GM12801 (cell line): ENCODE measurements around the gene DHRS3.

ENCODE experiments used
- TF ChIP-seq, protein P1 (sequence below): IDR thresholded peaks from one replicate; pipeline ENCODE4 v1.5.1; 2011; ENCODE audit warnings: control low read depth; ENCODE audit not compliant: insufficient read length; ENCODE audit errors: extremely low read depth

DHRS3 gene

DNA sequence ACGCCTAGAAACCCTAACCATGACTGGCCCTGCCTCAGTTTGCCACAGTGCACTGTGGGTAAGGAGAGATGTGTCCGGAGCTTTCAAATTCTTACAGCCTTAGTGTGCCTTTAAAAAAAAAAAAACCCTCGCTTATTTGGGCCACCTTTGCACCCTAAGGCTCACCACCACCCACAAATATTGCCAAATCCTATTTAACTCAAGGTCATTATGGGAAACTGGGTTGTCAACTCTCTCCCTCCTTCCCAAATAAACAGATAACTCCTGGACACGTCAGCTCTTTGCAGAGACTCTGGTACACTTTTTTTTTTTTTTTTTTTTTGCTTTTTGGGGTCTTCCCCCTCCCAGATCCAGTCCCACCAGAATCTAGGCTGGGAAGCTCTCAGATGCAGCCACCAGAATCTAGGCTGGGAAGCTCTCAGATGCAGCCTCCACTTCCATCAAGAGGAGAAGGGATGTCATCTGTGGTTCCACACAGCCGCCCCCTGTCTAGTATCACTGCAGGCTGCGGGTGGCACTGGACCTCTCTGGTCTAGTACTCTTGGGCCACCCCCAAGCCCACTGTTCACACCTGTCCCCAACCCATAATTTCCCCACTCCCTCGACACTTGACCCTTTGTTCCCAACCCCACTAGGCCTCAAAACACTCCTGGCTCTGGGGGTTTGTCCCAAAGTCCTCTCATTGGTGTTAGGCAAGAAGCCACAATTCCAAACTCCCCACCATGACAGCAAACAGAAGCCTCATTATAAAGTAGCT lies 3.4 kb downstream of the DHRS3 start:
- TF ChIP-seq, protein P1, sequence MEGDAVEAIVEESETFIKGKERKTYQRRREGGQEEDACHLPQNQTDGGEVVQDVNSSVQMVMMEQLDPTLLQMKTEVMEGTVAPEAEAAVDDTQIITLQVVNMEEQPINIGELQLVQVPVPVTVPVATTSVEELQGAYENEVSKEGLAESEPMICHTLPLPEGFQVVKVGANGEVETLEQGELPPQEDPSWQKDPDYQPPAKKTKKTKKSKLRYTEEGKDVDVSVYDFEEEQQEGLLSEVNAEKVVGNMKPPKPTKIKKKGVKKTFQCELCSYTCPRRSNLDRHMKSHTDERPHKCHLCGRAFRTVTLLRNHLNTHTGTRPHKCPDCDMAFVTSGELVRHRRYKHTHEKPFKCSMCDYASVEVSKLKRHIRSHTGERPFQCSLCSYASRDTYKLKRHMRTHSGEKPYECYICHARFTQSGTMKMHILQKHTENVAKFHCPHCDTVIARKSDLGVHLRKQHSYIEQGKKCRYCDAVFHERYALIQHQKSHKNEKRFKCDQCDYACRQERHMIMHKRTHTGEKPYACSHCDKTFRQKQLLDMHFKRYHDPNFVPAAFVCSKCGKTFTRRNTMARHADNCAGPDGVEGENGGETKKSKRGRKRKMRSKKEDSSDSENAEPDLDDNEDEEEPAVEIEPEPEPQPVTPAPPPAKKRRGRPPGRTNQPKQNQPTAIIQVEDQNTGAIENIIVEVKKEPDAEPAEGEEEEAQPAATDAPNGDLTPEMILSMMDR = no peak

DNA sequence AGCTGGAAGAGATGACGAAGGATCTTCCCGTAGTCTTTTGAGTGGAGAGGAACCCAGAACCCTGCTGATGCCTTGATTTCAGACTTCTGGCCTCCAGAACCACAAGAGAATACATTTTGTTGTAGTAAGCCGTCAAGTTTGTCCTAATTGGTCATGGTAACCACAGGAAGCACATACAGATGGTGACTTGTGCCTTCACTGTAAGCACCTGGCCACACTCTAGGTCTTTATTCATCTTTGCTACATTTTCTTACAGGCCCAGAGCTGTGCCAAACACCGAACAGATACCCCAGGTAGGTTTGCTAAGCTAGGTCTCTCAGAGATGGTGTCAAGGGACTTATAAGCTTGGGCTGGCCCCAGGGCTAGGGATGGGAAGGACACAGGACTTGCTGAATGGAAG lies 4.8 kb downstream of the DHRS3 start:
- TF ChIP-seq, protein P1 = no peak

DNA sequence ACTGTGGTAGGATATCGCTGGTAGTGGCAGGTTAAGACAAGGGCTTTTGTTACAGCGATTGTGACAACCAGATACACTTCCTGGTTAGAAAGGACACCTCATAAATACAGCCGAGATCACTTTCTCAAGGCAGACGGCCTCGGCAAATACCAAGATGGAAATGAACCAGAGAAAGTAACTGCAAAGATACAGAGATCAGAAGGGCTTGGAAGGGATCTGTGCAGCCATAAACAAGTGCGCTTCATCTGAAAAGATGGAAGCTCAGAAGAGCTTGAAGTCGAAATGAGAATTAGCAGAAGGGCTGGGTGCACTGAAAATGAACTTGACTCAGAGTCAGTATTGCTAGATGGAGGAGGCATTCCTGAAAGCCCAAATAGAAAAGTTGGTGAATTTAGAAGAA lies 7.1 kb downstream of the DHRS3 start:
- TF ChIP-seq, protein P1 = no peak

DNA sequence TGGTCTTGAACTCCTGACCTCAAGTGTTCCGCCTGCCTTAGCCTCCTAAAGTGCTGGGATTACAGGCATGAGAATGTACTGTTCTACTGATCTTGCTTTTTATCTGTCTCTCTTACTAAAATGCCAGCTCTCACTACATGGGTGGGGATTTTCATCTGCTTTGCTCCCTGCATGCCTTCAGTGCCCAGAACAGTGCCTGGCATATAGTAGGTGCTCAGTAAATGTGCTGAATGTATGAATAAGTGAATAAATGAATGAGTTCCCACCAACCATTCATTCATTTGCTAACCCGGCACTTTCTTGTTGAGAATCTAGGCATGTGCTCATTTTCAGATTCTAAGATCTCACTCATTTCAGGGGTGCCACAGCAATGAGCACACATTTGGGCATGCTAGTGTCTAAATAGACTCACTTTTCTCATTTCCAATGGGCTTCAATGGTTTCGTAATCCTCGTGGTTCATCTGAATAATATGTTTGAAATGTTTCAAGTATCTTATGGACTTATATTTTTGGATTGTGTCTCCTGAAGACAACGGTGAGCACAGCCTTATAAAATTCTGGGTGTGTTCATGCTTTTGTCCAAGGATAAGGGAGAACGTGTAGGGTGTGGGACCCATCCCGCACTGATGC lies 7.6 kb downstream of the DHRS3 start:
- TF ChIP-seq, protein P1 = no peak

DNA sequence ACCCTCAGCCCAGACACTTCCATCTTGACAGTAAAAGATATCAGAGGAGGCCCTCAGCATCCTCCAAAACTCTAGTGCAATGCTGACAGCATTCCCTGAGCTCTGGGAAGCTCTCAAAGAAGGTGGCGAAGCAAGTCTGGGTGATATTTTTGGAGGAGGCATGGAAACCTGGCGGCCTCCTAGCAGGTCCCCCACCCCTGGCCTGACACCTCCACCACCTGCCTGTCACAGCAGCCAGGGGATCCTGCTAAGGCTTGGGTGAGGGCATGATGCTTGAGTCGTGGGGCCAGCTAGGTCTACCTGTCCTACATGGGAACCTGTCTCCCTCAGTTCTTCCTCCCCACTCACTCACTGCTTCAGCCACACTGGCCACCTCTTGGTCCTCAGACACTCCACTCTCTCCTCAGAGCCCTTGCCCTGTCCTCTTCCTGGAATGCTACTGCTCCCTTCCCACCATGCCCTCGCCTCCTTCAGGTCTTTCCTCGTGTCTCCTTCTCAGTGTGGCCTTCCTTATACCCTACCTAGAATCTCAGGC lies 8.5 kb downstream of the DHRS3 start:
- TF ChIP-seq, protein P1 = no peak

DNA sequence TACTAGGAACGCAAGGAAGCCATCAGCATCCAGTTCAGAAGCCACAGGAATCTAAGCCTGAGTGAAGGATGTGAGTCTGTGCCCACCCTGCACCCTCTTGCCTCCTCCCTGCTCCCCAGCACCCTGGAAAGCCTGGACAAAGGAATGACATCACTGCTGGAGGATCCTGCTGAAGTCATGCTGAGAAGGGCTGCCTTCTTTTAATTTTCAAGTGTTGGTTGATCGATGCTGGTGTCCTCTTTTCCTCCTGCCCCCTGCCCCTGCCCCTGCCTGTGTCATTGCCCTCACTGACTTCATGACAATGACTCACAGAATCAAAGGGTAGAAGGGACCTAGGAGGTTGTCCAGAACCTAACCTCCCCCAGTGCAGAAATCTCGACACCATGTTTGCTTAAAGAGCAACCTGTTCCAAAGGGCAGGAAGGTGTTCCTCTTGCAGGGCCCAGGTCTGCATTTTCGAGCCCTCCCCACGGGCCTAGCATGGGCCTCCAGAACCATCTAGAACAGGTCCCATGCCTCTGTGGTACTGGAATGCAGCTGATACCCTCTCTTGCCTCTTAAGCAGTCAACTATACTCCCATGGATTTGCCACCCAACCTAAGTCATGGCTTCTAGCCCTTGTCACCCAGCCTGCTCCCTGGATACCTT lies 9.6 kb downstream of the DHRS3 start:
- TF ChIP-seq, protein P1 = no peak

DNA sequence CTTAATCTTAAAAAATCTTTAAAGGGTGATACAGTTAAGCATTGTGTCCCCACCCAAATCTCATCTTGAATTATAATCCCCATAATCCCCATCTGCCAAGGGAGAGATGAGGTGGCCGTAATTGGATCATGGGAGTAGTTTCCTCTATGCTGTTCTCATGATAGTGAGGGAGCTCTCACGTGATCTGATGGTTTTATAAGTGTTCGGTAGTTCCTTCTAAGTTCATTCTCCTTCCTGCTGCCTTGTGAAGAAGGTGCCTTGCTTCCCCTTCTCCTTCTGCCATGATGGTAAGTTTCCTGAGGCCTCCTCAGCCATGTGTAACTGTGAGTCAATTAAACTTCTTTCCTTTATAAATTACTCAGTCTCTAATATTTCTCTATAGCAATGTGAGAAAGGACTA lies 10.7 kb downstream of the DHRS3 start:
- TF ChIP-seq, protein P1 = no peak
